HG03432 (cell line): ENCODE data around the gene EMSY.
"Not testable (repeated sequence)": the region's sequence is repeated elsewhere in the genome, so short reads cannot be mapped to it uniquely, and the experiment has no call there.

ENCODE experiments used
- ATAC-seq: cut with Tn5 transposase; IDR thresholded peaks from one replicate; pipeline ENCODE4 v1.9.1; 2021; ENCODE audit warnings: mild to moderate bottlenecking, moderate library complexity; ENCODE audit not compliant: unreplicated experiment

Gene EMSY

DNA sequence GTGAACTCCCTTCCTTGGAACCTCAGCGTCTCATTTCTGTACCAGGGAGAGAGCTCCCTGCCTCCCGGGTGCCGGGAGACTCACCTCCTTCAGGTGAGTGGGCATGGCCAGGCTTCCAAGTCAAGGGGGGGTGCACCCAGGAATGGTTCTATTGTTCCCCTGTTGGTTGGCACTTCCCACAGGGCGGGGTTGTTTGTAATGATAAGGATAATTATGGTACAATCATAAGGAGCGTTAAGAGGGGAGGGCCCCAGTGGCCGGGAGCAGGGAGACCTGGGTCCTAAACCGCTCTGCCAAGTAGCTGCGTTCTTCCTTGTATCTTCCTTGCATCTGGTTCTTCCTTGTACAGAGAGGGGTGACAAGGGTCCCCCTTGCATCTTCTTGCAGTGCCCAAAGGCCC is 146.6 kb downstream of the EMSY start:
- ATAC-seq: no peak

DNA sequence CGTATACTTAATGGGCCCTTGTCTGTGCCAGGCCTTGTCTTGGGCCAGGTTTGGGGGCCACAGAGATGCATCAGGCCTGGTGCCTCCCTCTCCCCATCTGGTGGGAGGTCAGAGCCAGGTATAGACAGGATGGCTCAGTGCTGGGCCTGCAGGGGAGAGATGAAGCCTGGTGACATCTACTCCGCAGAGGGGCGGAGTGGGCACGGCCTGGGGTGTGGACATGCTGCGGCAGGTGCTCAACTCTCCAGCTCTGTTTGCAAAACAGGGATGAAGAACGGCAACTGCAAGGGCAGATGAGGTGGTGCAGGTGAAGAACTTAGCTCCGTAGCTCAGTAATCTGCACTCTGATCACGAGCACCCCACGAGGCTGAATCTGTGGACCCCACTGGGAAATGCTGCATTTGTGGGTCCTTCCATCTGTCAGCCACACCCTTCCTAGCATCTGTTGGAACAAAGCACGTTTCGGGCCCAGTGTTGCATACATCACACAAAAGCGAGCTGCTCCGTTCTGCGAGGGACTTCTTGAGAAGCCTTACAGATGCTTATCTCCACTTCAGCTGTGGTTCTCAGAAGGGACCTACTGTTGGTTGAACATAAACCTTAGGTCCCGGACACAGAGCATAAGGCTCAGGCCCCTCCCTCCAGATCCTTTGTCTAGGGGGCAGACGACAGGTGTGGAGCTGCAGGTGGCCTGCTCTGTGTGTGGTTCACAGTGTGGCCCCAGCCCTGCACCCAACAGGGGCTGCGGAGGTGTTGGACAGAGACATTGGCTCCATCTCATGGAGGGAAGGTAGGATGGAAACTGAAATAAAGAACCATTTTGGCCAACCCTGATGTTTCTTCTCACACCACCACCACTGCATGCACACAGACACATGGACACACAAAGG is 147.5 kb downstream of the EMSY start:
- no peak for ATAC-seq

DNA sequence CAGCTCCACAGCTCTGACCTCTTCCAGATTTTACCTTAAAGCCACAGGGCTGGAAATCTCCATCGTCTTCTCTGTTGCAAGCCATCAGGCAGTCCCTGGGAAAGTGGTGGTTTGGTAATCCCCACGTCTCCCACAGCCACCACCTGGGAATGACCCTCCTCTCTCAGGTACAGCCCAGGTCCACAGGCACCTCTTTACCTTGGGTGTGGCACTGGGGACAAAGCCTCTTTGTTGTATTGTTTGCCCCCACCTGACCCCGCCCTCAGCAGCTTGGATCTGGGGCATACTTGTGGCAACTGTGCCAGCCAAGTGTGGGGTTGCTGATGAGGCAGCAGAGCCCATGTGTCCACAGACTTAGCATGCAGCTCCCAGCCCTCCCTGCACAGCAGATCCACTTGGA is 148.1 kb downstream of the EMSY start:
- no peak for ATAC-seq

DNA sequence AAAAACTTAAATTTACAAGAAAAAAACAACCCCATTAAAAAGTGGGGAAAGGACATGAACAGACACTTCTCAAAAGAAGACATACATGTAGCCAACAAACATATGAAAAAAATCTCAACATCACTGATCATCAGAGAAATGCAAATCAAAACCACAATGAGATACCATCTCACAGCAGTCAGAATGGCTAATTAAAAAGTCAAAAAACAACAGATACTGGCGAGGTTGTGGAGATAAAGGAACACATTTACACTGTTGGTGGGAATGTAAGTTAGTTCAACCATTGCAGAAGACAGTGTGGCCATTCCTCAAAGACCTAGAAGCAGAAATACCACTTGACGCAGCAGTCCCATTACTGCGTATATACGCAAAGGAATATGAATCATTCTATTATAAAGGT is 150.3 kb downstream of the EMSY start:
- not testable (repeated sequence) for ATAC-seq

DNA sequence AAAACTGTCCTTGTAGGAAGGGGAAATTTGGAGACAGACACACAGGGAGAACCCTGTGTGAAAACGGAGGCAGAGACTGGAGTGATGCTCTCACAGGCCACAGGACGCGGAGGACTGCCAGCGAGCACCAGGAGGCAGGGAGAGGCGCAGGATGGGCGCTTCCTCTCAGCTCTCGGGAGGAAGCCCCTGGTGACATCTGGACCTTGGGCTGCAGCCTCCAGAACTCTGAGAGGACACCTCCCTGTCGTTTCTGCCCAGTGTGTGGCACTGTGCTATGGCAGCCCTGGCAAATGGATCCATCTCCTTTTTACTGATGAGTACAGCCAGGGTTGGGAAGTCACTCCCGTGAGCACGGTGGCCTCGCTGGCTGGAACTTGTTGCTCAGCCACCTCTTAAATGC is 151.8 kb downstream of the EMSY start:
- ATAC-seq: no peak

DNA sequence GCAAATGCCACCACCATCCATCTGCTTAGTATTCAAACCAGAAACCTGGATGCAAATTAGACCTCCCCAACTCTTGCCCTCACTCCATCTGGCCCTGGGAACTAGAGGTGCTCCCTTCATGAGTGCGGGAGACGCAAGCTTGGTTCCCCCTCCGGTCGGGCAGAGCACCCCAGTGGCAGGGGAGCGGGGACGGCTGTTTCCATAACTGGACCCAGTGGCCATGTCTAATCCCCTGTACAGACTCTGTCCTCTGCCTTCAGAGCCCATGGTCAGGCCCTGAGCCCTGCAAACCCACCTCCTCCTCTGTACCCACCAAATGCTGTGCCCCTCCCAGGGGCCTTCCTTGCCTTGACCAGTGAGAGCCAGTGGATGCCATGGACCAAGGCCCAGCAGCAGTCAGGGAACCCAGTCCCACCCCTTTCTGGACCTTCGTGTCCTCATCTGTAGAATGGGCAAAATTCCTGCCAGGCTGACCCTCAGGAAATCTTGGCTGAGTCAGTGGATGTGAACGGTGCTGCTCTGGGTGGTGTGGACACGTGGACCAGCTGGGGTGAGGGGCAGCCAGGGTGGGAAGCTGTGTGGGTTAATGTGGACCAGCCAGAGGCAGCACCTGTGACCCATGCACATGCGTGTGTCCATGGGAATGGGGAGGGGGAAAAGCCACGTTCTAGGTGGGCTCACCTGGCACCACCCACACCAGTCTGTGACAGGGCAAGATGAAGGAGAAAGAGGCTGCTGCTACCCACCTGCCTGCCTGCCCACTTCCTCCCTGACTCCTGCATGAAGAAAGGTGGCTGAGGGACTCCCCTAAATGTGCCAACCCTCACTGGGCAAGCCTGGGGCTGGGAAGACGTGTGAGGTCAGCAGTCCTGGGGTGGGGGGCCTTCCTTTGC is 153.0 kb downstream of the EMSY start:
- ATAC-seq: no peak

DNA sequence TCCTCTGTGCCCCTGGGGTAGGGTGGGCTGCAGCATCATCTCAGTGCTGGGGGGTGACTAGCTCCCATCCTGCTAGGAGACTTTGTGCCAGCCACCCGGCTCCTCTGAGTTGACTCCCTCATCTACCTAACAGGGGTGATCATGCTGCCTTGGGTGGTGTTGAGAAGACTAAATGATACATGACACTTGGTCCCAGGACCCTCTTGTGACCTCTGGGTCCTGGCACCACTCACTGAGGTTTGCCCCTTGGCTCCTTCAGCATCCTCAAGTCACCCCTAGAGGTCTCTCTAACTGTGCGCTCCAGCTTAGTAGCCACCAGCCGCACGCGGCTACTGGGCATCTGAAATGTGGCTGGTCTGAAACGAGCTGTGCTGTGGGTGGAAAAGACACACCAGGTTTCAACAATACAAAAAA is 153.6 kb downstream of the EMSY start:
- peak; percentile 51 for ATAC-seq

DNA sequence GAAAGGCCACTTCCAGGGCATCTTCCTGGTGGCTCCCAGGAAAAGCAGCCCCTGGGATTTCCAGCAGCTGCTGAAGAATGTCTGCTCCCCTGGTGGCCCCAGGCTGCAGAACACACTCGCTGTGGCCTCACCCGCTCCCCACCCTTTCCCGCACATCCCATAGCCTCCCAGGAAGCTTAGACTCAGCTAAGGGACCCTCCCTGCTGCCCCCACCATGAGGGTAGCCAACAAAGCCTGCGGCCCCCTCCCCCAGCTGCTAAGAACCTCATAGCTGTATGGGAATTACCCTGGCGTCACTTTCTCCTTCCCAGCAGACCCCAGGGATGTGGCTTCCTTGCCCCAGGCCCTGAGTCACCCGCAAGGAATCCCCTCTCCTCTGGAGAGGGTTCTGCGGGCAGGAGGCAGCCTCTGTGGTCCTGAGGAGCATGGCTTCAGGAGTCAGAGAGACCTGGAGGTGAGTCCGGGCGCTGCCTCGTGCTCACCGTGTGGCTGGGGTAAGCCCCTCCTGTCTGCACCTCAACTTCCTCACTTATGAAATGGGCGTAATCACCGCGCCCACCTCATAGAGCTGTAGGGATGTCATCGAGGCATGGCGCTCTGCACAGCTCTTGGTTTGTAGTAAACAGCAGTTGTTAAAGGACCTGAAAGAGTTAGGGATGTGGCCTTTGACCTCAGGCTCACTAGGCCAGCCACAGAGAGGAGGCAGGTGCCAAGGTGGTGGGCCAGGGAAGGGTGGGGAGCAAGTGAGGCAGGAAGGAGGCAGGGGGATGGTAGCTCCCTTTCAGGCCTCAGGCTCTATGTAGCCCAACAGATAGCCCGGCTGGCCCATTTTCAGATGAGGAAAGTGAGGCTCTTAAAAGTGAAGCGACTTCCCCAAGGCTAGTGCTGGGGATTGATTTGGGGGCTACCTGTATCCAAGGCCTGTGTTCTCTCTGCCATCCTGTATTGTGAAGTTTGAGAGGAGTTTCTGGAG is 154.5 kb downstream of the EMSY start:
- no peak for ATAC-seq

DNA sequence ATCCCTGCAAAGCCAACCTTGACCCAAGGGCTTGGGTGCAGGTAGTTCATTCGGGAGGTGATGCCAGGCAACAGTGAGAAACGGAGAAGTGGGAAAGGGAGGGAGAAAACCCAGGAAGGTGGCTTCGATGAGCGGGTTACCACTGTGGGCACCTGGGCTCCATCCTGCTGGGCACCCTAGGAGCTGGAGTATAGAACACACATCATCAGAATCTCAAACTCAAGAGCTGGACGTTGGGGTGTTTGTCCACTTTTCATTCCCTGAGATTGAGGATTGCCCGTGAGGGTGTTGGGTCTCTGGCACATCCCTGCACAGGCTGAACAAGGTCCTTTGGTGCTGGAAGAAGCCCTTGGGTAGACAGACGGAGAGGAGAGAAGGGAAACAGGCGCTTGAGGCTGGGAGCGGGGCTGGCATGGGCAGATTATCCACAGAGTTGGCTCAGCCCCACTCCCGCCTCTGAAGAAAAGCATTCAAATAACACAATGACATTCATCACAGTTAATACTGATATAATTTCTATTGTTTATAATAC is 155.4 kb downstream of the EMSY start:
- no peak for ATAC-seq

- ATAC-seq: no peak
Measured at GRCh38 chr11:76601272-76601671, 156.5 kb downstream of the EMSY start.

- ATAC-seq: no peak
Measured at GRCh38 chr11:76601724-76602123, 156.9 kb downstream of the EMSY start.

GRCh38 chr11:76602431-76602861 is 157.6 kb downstream of the EMSY start:
- no peak for ATAC-seq
